Neural cell (in vitro differentiated cells): ENCODE measurements around the gene CDH4. TPM values are rescaled to one million over a fixed set of nuclear protein-coding genes. Genes with fewer than 3 reads are reported as not detected.

Source experiments
- H2AFZ ChIP-seq: fragments of 200-600, 300-800 bp; sonication (generic), shearing (Covaris generic); 2 replicates; pipeline ENCODE4 v1.6.0; 2014; ENCODE audit warnings: low read depth, mild to moderate bottlenecking, antibody characterized with exemption, low read length, moderate library complexity
- H3F3A ChIP-seq: fragments of 200-600 bp; shearing (Covaris generic); 2 replicates; pipeline ENCODE4 v1.6.1; 2016; ENCODE audit warnings: mild to moderate bottlenecking, moderate library complexity, mixed read lengths, antibody characterized with exemption, low read length; ENCODE audit not compliant: insufficient read depth, poor library complexity, severe bottlenecking
- H3K27ac ChIP-seq: fragments of 200-600, 300-800 bp; sonication (generic), shearing (Covaris generic); 2 replicates; pipeline ENCODE4 v1.5.1; 2014; ENCODE audit warnings: mild to moderate bottlenecking, low read length, moderate library complexity
- H3K27me3 ChIP-seq: fragments of 300-800, 200-600 bp; sonication (generic), shearing (Covaris generic); 2 replicates; pipeline ENCODE4 v1.6.0; 2014; ENCODE audit warnings: mild to moderate bottlenecking, low read depth, low read length, moderate library complexity; ENCODE audit not compliant: insufficient read depth
- H3K36me3 ChIP-seq: fragments of 300-800, 200-600 bp; sonication (generic), shearing (Covaris generic); 2 replicates; pipeline ENCODE4 v1.5.1; 2014; ENCODE audit warnings: mild to moderate bottlenecking, antibody characterized with exemption, low read length, moderate library complexity; ENCODE audit not compliant: insufficient read depth
- H3K4me2 ChIP-seq: fragments of 300-800, 200-600 bp; sonication (generic), shearing (Covaris generic); 2 replicates; pipeline ENCODE4 v1.6.0; 2014; ENCODE audit warnings: mild to moderate bottlenecking, low read length
- H3K4me3 ChIP-seq: fragments of 300-800, 200-600 bp; sonication (generic), shearing (Covaris generic); 2 replicates; pipeline ENCODE4 v1.5.1; 2014; ENCODE audit warnings: mild to moderate bottlenecking, low read length, moderate library complexity
- H3K79me2 ChIP-seq: fragments of 200-600 bp; shearing (Covaris generic); replicated peaks from 2 replicates; pipeline ENCODE4 v1.6.0; 2014; ENCODE audit warnings: mild to moderate bottlenecking, low read length, moderate library complexity; ENCODE audit not compliant: insufficient read depth
- H3K9ac ChIP-seq: fragments of 300-800, 200-600 bp; sonication (generic), shearing (Covaris generic); 2 replicates; pipeline ENCODE4 v1.6.1; 2016; ENCODE audit warnings: mild to moderate bottlenecking, low read length, mixed read lengths
- H3K9me2 ChIP-seq: fragments of 200-600 bp; shearing (Covaris generic); 2 replicates; pipeline ENCODE4 v1.6.1; 2016; ENCODE audit warnings: mild to moderate bottlenecking, low read length, mixed read lengths; ENCODE audit not compliant: insufficient read depth
- H3K9me3 ChIP-seq: fragments of 200-600, 300-800 bp; sonication (generic), shearing (Covaris generic); 2 replicates; pipeline ENCODE4 v1.6.1; 2016; ENCODE audit warnings: mild to moderate bottlenecking, mixed run types, low read length, moderate library complexity, mixed read lengths
- H4K20me1 ChIP-seq: fragments of 200-600 bp; shearing (Covaris generic); 2 replicates; pipeline ENCODE4 v1.6.1; 2016; ENCODE audit warnings: mild to moderate bottlenecking, mixed run types; ENCODE audit not compliant: insufficient read depth
- EP300 ChIP-seq: fragments of 450-650 bp; conservative IDR thresholded peaks from 2 replicates; pipeline ENCODE4 v1.6.1; 2014; ENCODE audit warnings: antibody characterized with exemption, mild to moderate bottlenecking, moderate library complexity; ENCODE audit not compliant: poor library complexity, severe bottlenecking
- EZH2 ChIP-seq: fragments of 200-600, 300-800 bp; shearing (Covaris generic), sonication (generic); IDR thresholded peaks from 2 replicates; pipeline ENCODE4 v1.6.1; 2014; ENCODE audit warnings: antibody characterized with exemption, low read length, borderline replicate concordance, mild to moderate bottlenecking; ENCODE audit not compliant: insufficient read depth, poor library complexity, severe bottlenecking
- MXI1 ChIP-seq: fragments of 450-650 bp; conservative IDR thresholded peaks from 2 replicates; pipeline ENCODE4 v1.6.1; 2014; ENCODE audit warnings: antibody characterized with exemption, mild to moderate bottlenecking; ENCODE audit not compliant: poor library complexity, severe bottlenecking
- POLR2AphosphoS5 ChIP-seq: IDR thresholded peaks from 2 replicates; pipeline ENCODE4 v1.6.1; 2012
- RAD21 ChIP-seq: fragments of 450-650 bp; conservative IDR thresholded peaks from 2 replicates; pipeline ENCODE4 v1.6.1; 2014; ENCODE audit warnings: antibody characterized with exemption, mild to moderate bottlenecking, moderate library complexity
- SMC3 ChIP-seq: fragments of 450-650 bp; conservative IDR thresholded peaks from 2 replicates; pipeline ENCODE4 v1.6.1; 2014; ENCODE audit warnings: antibody characterized with exemption, mild to moderate bottlenecking, moderate library complexity; ENCODE audit not compliant: poor library complexity
- TAF1 ChIP-seq: IDR thresholded peaks from 2 replicates; pipeline ENCODE4 v1.6.1; 2012; ENCODE audit warnings: low read depth
- polyA plus RNA-seq: library from polyadenylated mRNA; depleted of rRNA; stranded (reverse); fragments of >200 nt; gene quantifications from 2 replicates; pipeline ENCODE4 v1.2.3, GENCODE V29; 2014
- TF ChIP-seq, protein P1 (sequence below): IDR thresholded peaks from 2 replicates; pipeline ENCODE4 v1.6.1; 2012; ENCODE audit warnings: borderline replicate concordance
- TF ChIP-seq, protein P2 (sequence below): fragments of 450-650 bp; IDR thresholded peaks from 2 replicates; pipeline ENCODE4 v1.5.1; 2014; ENCODE audit warnings: antibody characterized with exemption, mild to moderate bottlenecking, moderate library complexity; ENCODE audit not compliant: poor library complexity, severe bottlenecking

Gene CDH4
- polyA plus RNA-seq, 1 donor from 2014 or later: 24.6 TPM

DNA sequence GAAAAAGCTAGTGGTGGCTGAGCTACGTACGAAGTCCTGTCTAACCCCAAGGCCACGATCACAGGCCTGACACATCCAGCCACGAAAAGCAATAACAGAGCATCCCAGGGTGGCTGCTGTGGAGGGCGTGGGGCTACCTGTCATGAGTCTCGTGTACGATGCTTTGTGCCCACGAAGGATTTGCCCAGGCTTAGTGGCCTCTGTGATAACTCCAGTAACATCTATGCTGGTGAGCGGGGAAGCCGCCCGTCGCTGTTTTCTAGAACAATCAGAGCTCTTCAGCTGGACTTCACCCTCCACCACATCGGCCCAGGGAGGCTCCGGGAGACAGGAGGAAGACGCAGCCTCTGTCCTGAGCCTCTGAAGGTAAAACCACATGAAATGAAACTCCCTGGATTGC lies 563.1 kb downstream of the CDH4 start:
- no peaks in the 10 kb centered on the region for H3F3A ChIP-seq
- no peak overlapping the region for H3K9ac ChIP-seq
- H3K4me2 ChIP-seq: no peak overlapping the region
- H2AFZ ChIP-seq: no peak overlapping the region
- no peaks in the 10 kb centered on the region for H3K36me3 ChIP-seq
- no peaks in the 10 kb centered on the region for H3K27me3 ChIP-seq
- H3K9me2 ChIP-seq: no peaks in the 10 kb centered on the region
- H3K27ac ChIP-seq: no peak overlapping the region
- no peaks in the 10 kb centered on the region for H3K79me2 ChIP-seq
- TF ChIP-seq, protein P1, sequence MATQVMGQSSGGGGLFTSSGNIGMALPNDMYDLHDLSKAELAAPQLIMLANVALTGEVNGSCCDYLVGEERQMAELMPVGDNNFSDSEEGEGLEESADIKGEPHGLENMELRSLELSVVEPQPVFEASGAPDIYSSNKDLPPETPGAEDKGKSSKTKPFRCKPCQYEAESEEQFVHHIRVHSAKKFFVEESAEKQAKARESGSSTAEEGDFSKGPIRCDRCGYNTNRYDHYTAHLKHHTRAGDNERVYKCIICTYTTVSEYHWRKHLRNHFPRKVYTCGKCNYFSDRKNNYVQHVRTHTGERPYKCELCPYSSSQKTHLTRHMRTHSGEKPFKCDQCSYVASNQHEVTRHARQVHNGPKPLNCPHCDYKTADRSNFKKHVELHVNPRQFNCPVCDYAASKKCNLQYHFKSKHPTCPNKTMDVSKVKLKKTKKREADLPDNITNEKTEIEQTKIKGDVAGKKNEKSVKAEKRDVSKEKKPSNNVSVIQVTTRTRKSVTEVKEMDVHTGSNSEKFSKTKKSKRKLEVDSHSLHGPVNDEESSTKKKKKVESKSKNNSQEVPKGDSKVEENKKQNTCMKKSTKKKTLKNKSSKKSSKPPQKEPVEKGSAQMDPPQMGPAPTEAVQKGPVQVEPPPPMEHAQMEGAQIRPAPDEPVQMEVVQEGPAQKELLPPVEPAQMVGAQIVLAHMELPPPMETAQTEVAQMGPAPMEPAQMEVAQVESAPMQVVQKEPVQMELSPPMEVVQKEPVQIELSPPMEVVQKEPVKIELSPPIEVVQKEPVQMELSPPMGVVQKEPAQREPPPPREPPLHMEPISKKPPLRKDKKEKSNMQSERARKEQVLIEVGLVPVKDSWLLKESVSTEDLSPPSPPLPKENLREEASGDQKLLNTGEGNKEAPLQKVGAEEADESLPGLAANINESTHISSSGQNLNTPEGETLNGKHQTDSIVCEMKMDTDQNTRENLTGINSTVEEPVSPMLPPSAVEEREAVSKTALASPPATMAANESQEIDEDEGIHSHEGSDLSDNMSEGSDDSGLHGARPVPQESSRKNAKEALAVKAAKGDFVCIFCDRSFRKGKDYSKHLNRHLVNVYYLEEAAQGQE: no peak
- TF ChIP-seq, protein P2, sequence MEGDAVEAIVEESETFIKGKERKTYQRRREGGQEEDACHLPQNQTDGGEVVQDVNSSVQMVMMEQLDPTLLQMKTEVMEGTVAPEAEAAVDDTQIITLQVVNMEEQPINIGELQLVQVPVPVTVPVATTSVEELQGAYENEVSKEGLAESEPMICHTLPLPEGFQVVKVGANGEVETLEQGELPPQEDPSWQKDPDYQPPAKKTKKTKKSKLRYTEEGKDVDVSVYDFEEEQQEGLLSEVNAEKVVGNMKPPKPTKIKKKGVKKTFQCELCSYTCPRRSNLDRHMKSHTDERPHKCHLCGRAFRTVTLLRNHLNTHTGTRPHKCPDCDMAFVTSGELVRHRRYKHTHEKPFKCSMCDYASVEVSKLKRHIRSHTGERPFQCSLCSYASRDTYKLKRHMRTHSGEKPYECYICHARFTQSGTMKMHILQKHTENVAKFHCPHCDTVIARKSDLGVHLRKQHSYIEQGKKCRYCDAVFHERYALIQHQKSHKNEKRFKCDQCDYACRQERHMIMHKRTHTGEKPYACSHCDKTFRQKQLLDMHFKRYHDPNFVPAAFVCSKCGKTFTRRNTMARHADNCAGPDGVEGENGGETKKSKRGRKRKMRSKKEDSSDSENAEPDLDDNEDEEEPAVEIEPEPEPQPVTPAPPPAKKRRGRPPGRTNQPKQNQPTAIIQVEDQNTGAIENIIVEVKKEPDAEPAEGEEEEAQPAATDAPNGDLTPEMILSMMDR: no peak
- TF ChIP-seq POLR2AphosphoS5 (no peak), TAF1 (no peak), EZH2 (no peak), MXI1 (no peak), SMC3 (no peak), RAD21 (no peak), EP300 (no peak)
- H3K9me3 ChIP-seq: no peaks in the 10 kb centered on the region
- no peaks in the 10 kb centered on the region for H4K20me1 ChIP-seq
- no peak overlapping the region for H3K4me3 ChIP-seq

DNA sequence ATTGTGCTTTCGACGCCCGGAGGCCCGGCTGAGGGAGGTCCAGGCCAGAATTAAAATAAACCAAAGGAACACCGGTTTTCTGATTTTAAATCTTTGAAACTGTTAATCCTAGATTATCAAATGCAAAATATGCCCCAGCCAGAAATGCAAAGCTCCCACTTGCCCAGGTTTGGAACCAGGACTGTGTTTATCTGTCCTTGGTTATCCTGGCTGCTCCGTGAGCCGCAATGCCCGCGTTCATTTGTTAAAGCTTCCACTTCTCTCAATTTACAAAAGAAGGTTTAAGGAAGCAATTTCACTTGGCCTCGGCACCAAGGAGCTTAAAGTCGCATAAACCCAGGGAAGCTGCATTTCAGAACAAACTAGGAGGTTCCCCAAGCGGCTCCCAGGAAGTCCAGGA lies 563.6 kb downstream of the CDH4 start:
- no peak for TF ChIP-seq RAD21
- no peak for TF ChIP-seq MXI1
- TF ChIP-seq TAF1: no peak
- TF ChIP-seq EZH2: no peak
- TF ChIP-seq, protein P1: no peak
- TF ChIP-seq, protein P2: no peak
- TF ChIP-seq POLR2AphosphoS5: no peak
- TF ChIP-seq SMC3: no peak
- no peak for TF ChIP-seq EP300
- H3F3A ChIP-seq: no peaks in the 10 kb centered on the region

More for the DNA sequence above, 563.6 kb downstream of the CDH4 start:
- H3K9me3 ChIP-seq: no peaks in the 10 kb centered on the region
- no peaks in the 10 kb centered on the region for H3K79me2 ChIP-seq
- no peak overlapping the region for H2AFZ ChIP-seq
- no peaks in the 10 kb centered on the region for H3K27me3 ChIP-seq
- H3K27ac ChIP-seq: no peak overlapping the region
- no peak overlapping the region for H3K9ac ChIP-seq
- no peaks in the 10 kb centered on the region for H4K20me1 ChIP-seq
- H3K9me2 ChIP-seq: no peaks in the 10 kb centered on the region
- no peak overlapping the region for H3K4me3 ChIP-seq
- no peaks in the 10 kb centered on the region for H3K36me3 ChIP-seq
- no peak overlapping the region for H3K4me2 ChIP-seq
